UCSD-AML1 (cell line): ENCODE measurements around the gene AKNA.
A peak's percentile ranks its signal among the peaks of the same experiment; 100 is the strongest.
"Not testable (repeated sequence)": the region's sequence is repeated elsewhere in the genome, so short reads cannot be mapped to it uniquely, and the experiment has no call there.

ENCODE experiments used
- DNase-seq: peaks from one replicate; lab custom pipeline; 2025; ENCODE audit not compliant: unreplicated experiment; lab: John Stamatoyannopoulos, UW

The AKNA gene

GRCh38 chr9:114342755-114343440 is 44.9 kb downstream of the AKNA start:
- DNase-seq, result no peak

DNA sequence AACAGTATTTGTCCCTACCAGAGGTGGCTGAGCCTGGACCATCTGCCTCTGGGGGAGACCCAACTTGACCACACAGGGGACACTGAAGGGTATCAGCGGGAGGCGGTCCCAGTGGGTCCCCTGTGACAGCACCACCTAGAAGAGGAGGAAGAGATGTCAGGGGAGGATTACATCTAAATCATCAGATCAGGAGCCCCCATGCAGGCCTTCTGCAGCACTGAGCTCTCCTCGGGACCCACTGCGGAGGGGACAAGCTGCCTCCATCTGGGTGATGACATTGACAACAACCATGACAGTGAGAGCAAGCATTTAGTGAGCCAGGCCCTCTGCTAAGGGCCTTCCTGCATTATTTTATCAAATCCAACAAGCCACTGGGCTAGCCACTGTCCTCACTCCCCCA is 45.8 kb downstream of the AKNA start:
- DNase-seq, result no peak

DNA sequence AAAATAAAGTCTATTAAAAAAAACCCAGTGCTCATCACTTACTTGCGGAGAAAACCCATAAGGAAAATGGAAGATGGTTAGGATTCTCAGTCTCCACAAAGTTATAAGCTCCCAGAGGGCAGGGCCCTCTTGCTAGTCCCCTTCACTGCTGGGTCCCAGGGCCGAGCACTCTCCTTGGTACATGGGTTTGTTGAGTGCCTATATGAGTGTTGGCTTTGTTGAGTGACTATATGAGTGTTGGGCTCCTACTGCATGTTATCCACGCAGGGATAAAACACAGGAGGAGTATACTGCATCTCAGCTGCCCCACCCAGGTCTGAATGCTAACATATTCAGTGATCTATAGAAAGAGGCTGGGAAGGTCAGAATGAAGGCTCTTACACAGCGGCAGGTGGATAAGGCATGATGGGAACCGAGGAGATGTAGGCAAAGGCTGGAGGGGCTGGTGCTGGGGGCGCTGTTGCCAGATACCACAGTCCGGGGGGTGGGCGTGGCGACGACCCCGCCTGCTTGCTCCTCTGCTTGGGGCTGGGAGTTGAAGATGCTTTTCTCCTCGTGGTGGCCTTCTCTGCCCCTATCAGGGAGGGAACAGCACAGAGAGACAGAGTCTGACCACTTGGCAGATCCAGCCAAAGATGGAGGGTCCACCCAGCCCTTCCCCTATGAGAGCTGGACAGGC is 46.5 kb downstream of the AKNA start:
- no peak for DNase-seq

GRCh38 chr9:114339130-114339908 is 48.5 kb downstream of the AKNA start:
- DNase-seq, result peak; percentile 65

- no peak for DNase-seq
Measured at GRCh38 chr9:114338187-114338586, 49.6 kb downstream of the AKNA start.

DNA sequence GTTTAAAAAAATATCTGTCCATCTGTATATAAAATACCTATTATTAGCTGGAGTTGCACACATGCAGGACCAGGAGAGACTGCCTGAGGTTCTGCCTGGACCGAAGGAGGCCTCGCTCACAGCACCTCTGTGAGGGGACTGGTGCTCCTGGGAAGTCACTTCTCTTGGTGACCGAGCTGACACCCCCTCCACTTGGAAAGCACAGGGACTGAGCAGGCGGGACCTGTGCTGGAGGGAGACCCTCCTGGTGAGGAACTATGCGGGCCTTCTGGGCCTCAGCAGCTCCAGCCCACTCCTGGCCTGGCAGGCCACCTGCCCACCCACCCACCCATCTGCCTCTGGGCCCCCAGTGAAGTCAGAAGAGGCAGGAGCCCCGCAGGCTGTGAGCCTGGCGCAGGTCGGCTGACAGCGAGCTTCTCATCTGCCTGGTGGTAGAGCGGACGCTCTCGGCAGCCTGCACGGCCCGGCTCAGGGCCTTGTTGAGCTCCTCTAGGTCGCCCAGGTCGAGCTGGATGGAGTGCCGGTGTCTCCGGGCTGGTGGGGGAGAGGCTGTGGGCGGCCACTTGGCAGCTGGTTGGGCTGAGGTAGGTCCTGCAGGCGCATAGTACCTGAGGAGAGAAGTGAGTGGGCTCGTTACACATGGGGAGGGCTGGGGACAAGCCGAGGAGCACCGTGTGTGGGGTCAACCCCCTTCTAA is 50.9 kb downstream of the AKNA start:
- DNase-seq, result no peak

DNA sequence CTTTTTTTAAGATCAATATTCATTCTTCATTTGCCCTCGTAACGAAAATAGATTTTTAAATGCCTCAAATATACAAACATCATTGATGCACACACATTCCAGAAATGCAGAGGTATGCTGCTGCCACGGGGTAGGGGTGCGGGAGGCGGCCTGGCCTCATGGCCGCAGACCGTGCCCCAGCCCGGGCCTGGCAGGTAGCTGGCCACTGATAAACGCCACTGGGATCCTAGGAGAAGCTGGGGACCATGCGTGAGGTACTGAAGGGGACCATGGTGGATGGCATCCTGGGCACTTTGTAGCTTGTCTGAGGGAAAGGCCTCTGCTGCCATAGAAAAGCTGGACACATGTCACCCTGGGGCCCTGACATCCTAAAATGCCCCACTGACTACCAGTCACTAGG is 51.6 kb downstream of the AKNA start:
- DNase-seq, result no peak

DNA sequence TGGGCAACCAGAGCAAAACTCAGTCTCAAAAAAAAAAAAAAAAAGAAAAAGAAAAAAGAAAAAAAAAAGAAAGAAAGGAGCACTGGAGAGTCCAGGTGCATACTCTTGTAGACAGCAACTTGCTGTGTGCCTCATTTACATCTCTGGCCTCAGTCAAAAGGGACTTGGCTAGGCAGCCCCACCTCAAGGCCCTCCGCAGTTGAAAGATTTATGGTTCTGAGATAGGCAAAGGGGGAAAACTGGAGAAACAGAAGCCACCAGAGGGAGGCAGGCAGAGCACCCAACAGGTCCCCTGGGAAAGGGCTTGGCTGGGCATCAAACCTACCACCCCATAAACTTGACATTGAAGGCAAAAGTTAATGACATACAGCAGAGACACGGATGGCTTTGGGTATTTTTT is 52.0 kb downstream of the AKNA start:
- no peak for DNase-seq

GRCh38 chr9:114334490-114334889 is 53.3 kb downstream of the AKNA start:
- DNase-seq, result no peak

DNA sequence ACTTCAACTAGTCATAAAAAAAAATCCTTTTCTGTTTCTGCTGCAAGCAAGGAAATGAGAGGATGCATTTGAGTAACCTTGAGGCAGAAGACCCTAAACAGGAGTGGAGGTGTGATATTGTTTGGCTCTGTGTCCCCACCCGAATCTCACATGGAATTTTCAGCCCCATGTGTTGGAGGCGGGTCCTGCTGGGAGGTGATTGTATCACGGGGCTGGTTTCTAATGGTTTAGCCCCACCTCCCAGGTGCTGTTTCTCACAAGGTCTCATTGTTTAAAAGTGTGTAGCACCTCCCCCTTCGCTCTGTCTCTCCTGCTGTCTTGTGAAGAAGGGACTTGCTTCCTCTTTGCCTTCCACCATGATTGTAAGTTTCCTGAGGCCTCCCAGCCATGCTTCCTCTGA is 54.1 kb downstream of the AKNA start:
- not testable (repeated sequence) for DNase-seq

DNA sequence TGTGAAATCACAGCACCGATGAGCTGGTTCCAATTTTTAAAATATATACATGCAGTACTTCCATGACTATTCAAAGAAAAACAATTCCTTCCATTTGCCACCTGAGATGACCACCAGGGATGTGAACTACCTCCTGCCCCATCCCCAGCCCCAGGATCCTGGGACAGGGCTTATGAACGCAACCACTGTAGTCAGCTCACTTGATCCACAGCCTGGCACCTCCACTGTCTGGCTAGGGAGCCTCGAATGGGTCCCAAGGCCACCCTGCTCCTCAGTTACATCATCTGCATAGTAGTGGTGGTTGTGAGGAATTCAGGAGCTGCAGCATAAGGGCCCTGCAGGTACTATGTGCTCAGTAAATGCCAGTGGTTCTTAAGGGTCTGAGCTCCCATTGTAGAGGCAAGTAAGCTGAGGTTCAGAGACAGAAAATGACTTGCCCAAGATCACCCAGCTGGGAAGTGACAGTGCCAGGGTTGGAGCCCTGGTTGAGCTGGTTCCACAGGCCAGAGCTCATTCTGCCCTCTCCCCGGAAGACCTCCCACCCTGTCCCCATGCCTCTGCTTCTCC is 55.2 kb downstream of the AKNA start:
- DNase-seq, result not testable (repeated sequence)

- not testable (repeated sequence) for DNase-seq
Measured at GRCh38 chr9:114331229-114332195, 56.3 kb downstream of the AKNA start.

GRCh38 chr9:114330636-114331035 is 57.1 kb downstream of the AKNA start:
- no peak for DNase-seq

DNA sequence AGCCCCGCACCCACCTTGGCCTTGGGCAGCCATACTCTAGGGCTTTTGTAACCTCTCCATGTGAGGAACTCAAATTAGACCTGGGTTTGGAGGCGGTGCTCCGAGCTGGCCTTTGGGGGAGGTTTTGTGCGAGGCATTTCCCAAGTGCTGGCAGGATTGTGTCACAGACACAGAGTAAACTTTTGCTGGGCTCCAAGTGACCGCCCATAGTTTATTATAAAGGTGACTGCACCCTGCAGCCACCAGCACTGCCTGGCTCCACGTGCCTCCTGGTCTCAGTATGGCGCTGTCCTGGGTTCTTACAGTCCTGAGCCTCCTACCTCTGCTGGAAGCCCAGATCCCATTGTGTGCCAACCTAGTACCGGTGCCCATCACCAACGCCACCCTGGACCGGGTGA is 58.2 kb downstream of the AKNA start, which contains the start of gene ORM2:
Gene ORM2 (plus strand): TSS at position 245 of the 398 bp plus-strand sequence. CDS start 36 bp downstream, at position 281.
- DNase-seq, result not testable (repeated sequence)

- DNase-seq, result not testable (repeated sequence)
Measured at GRCh38 chr9:114328937-114329624, 58.7 kb downstream of the AKNA start.

- DNase-seq, result not testable (repeated sequence)
Measured at GRCh38 chr9:114328357-114328820, 59.4 kb downstream of the AKNA start.

DNA sequence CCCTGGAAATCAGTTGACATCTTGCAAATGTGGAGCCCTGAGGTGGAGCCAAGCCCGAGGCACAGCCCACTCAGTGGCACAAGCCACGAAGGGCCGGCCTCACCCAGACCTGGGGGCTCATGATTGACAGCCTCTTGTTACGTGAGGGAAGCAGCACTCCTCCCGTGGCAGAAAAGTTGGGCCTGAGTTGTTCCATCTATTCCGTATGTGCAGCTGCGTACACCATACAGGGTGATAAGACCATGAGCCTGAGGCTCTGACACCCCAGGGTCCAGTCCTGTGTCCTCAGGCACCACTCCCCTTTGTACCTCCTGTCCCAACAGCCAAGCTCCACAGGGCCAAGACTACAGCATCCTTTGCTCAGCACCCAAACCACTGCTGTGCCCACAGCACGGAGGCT is 60.0 kb downstream of the AKNA start:
- DNase-seq, result no peak

DNA sequence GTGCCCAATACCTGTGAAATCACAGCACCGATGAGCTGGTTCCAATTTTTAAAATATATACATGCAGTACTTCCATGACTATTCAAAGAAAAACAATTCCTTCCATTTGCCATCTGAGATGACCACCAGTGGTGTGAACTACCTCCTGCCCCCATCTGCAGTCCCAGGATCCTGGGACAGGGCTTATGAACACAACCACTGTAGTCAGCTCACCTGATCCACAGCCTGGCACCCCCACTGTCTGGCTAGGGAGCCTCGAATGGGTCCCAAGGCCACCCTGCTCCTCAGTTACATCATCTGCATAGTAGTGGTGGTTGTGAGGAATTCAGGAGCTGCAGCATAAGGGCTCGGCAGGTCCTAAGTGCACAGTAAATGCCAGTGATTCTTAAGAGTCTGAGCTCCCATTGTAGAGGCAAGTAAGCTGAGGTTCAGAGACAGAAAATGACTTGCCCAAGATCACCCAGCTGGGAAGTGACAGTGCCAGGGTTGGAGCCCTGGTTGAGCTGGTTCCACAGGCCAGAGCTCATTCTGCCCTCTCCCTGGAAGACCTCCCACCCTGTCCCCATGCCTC is 62.0 kb downstream of the AKNA start:
- DNase-seq, result not testable (repeated sequence)

- DNase-seq, result not testable (repeated sequence)
Measured at GRCh38 chr9:114324965-114325364, 62.8 kb downstream of the AKNA start.
